SK-N-MC (cell line): Measurements from ENCODE around the gene URB2.

Experiments used
- DNase-seq: peaks from one replicate; pipeline ENCODE4 v3.0.0-alpha.2; 2011; ENCODE audit warnings: low read depth, low spot score
- H3K27ac ChIP-seq: fragments of 200-600 bp; sonication (generic); 2 replicates; pipeline ENCODE4 v1.5.1; 2016; ENCODE audit warnings: mixed run types
- H3K36me3 ChIP-seq: fragments of 200-600 bp; sonication (generic); 2 replicates; pipeline ENCODE4 v1.6.1; 2017; ENCODE audit warnings: antibody characterized with exemption, low read length, mixed read lengths; ENCODE audit not compliant: insufficient read depth
- H3K4me3 ChIP-seq: fragments of 200-600 bp; sonication (generic); 2 replicates; pipeline ENCODE4 v1.5.1; 2016
- H3K9ac ChIP-seq: fragments of 200-600 bp; sonication (generic); 2 replicates; pipeline ENCODE4 v1.8.0; 2017; ENCODE audit warnings: mixed run types, mixed read lengths; ENCODE audit not compliant: insufficient read length
- H3K9me3 ChIP-seq: fragments of 200-600 bp; sonication (generic); 2 replicates; pipeline ENCODE4 v1.6.1; 2017; ENCODE audit warnings: low read depth, mild to moderate bottlenecking, antibody characterized with exemption, low read length, moderate library complexity, mixed read lengths
- EZH2 ChIP-seq: fragments of 200-600 bp; sonication (generic); IDR thresholded peaks from one replicate; pipeline ENCODE4 v1.6.1; 2017; ENCODE audit warnings: antibody characterized with exemption
- FOXP2 ChIP-seq: optimal IDR thresholded peaks from 2 replicates; pipeline ENCODE3; 2011; ENCODE audit warnings: mild to moderate bottlenecking, moderate library complexity; ENCODE audit not compliant: insufficient read depth; ENCODE audit errors: extremely low read length, control extremely low read depth
- POLR2AphosphoS5 ChIP-seq: IDR thresholded peaks from 2 replicates; pipeline ENCODE4 v1.6.1; 2012; ENCODE audit warnings: mild to moderate bottlenecking, low read depth, low read length, borderline replicate concordance

Gene URB2

GRCh38 chr1:229664133-229664689 is 38.2 kb downstream of the URB2 start:
- H3K4me3 ChIP-seq = 0 out of 2 replicates have a peak overlapping the region, but pooled peaks have one; percentile 33
- DNase-seq = peak; percentile 16
- no peaks in the 10 kb centered on the region for H3K9me3 ChIP-seq
- TF ChIP-seq FOXP2 (no peak), POLR2AphosphoS5 (peak; percentile 21; the same call in 1 of the 2 replicates)
- H3K9ac ChIP-seq = no peak overlapping the region
- peak overlapping the region; percentile 74 for H3K27ac ChIP-seq
- H3K36me3 ChIP-seq = peaks cover 21% of the 10 kb centered on the region

- no peak for TF ChIP-seq FOXP2
- TF ChIP-seq EZH2 = no peak
- no peak for TF ChIP-seq POLR2AphosphoS5
- Histone ChIP-seq H3K4me3 (no peak overlapping the region), H3K9me3 (no peaks in the 10 kb centered on the region), H3K27ac (no peak overlapping the region), H3K36me3 (peaks cover 9% of the 10 kb centered on the region), H3K9ac (no peak overlapping the region)
- no peak for DNase-seq
Observed at GRCh38 chr1:229665912-229666558, 40.0 kb downstream of the URB2 start.

GRCh38 chr1:229666585-229666984 is 40.5 kb downstream of the URB2 start:
- H3K9me3 ChIP-seq = no peaks in the 10 kb centered on the region
- no peak overlapping the region for H3K4me3 ChIP-seq
- no peak overlapping the region for H3K27ac ChIP-seq
- no peak overlapping the region for H3K9ac ChIP-seq
- H3K36me3 ChIP-seq = peaks cover 4% of the 10 kb centered on the region
- DNase-seq = no peak
- TF ChIP-seq FOXP2 (no peak), POLR2AphosphoS5 (no peak), EZH2 (no peak)

GRCh38 chr1:229669333-229669732 is 43.3 kb downstream of the URB2 start:
- no peak for TF ChIP-seq EZH2
- no peak for TF ChIP-seq POLR2AphosphoS5
- no peak for TF ChIP-seq FOXP2
- Histone ChIP-seq H3K36me3 (no peaks in the 10 kb centered on the region), H3K9me3 (no peaks in the 10 kb centered on the region), H3K9ac (no peak overlapping the region), H3K27ac (no peak overlapping the region), H3K4me3 (no peak overlapping the region)
- no peak for DNase-seq

- no peak overlapping the region for H3K4me3 ChIP-seq
- no peak overlapping the region for H3K9ac ChIP-seq
Observed at GRCh38 chr1:229671310-229671709, 45.3 kb downstream of the URB2 start.

GRCh38 chr1:229672246-229672645 is 46.2 kb downstream of the URB2 start:
- H3K4me3 ChIP-seq = no peak overlapping the region
- TF ChIP-seq POLR2AphosphoS5 (no peak), FOXP2 (no peak), EZH2 (no peak)
- DNase-seq = no peak
- H3K9me3 ChIP-seq = no peaks in the 10 kb centered on the region
- H3K9ac ChIP-seq = no peak overlapping the region
- no peak overlapping the region for H3K27ac ChIP-seq
- H3K36me3 ChIP-seq = no peaks in the 10 kb centered on the region

More at GRCh38 chr1:229671310-229671709, 45.3 kb downstream of the URB2 start:
- no peak for DNase-seq
- H3K36me3 ChIP-seq = no peaks in the 10 kb centered on the region
- no peak overlapping the region for H3K27ac ChIP-seq
- H3K9me3 ChIP-seq = no peaks in the 10 kb centered on the region
- no peak for TF ChIP-seq FOXP2
- TF ChIP-seq POLR2AphosphoS5 = no peak
- no peak for TF ChIP-seq EZH2

- Histone ChIP-seq H3K27ac (no peak overlapping the region), H3K9me3 (no peaks in the 10 kb centered on the region), H3K36me3 (no peaks in the 10 kb centered on the region), H3K4me3 (no peak overlapping the region), H3K9ac (no peak overlapping the region)
- DNase-seq = no peak
- TF ChIP-seq FOXP2 (no peak), POLR2AphosphoS5 (no peak), EZH2 (no peak)
Observed at GRCh38 chr1:229674042-229674441, 48.0 kb downstream of the URB2 start.

- no peak for DNase-seq
- no peak overlapping the region for H3K27ac ChIP-seq
- TF ChIP-seq POLR2AphosphoS5 (no peak), EZH2 (no peak), FOXP2 (no peak)
Observed at GRCh38 chr1:229675396-229675795, 49.3 kb downstream of the URB2 start.

More at GRCh38 chr1:229675396-229675795, 49.3 kb downstream of the URB2 start:
- Histone ChIP-seq H3K4me3 (no peak overlapping the region), H3K9me3 (no peaks in the 10 kb centered on the region), H3K36me3 (no peaks in the 10 kb centered on the region), H3K9ac (no peak overlapping the region)
